Measurements from ENCODE around the gene RNASE12.

GRCh38 chr14:20610002-20610765 lies 19.0 kb upstream of the RNASE12 start:
- TF ChIP-seq EZH2 (IDR thresholded peaks at IDR 0.05; ENCODE audit: low read depth, unreplicated experiment) (no peak), CTCF (conservative IDR thresholded peaks at IDR 0.05; ENCODE audit: low read depth in 2 of 2) (no peak), NANOG (IDR thresholded peaks at IDR 0.05; ENCODE audit: borderline replicate concordance) (no peak), EZH2phosphoT487 (IDR thresholded peaks at IDR 0.05; ENCODE audit: unreplicated experiment) (no peak), REST (IDR thresholded peaks at IDR 0.05; ENCODE audit: unreplicated experiment) (no peak), POLR2AphosphoS5 (IDR thresholded peaks at IDR 0.05; ENCODE audit: low read depth) (no peak), CREB1 (CRISPR knock-in tag; IDR thresholded peaks at IDR 0.05; ENCODE audit: low read depth) (no peak), ZNF331 (CRISPR knock-in tag; IDR thresholded peaks at IDR 0.05; ENCODE audit: low read depth) (no peak)
- TF ChIP-seq, protein P1, sequence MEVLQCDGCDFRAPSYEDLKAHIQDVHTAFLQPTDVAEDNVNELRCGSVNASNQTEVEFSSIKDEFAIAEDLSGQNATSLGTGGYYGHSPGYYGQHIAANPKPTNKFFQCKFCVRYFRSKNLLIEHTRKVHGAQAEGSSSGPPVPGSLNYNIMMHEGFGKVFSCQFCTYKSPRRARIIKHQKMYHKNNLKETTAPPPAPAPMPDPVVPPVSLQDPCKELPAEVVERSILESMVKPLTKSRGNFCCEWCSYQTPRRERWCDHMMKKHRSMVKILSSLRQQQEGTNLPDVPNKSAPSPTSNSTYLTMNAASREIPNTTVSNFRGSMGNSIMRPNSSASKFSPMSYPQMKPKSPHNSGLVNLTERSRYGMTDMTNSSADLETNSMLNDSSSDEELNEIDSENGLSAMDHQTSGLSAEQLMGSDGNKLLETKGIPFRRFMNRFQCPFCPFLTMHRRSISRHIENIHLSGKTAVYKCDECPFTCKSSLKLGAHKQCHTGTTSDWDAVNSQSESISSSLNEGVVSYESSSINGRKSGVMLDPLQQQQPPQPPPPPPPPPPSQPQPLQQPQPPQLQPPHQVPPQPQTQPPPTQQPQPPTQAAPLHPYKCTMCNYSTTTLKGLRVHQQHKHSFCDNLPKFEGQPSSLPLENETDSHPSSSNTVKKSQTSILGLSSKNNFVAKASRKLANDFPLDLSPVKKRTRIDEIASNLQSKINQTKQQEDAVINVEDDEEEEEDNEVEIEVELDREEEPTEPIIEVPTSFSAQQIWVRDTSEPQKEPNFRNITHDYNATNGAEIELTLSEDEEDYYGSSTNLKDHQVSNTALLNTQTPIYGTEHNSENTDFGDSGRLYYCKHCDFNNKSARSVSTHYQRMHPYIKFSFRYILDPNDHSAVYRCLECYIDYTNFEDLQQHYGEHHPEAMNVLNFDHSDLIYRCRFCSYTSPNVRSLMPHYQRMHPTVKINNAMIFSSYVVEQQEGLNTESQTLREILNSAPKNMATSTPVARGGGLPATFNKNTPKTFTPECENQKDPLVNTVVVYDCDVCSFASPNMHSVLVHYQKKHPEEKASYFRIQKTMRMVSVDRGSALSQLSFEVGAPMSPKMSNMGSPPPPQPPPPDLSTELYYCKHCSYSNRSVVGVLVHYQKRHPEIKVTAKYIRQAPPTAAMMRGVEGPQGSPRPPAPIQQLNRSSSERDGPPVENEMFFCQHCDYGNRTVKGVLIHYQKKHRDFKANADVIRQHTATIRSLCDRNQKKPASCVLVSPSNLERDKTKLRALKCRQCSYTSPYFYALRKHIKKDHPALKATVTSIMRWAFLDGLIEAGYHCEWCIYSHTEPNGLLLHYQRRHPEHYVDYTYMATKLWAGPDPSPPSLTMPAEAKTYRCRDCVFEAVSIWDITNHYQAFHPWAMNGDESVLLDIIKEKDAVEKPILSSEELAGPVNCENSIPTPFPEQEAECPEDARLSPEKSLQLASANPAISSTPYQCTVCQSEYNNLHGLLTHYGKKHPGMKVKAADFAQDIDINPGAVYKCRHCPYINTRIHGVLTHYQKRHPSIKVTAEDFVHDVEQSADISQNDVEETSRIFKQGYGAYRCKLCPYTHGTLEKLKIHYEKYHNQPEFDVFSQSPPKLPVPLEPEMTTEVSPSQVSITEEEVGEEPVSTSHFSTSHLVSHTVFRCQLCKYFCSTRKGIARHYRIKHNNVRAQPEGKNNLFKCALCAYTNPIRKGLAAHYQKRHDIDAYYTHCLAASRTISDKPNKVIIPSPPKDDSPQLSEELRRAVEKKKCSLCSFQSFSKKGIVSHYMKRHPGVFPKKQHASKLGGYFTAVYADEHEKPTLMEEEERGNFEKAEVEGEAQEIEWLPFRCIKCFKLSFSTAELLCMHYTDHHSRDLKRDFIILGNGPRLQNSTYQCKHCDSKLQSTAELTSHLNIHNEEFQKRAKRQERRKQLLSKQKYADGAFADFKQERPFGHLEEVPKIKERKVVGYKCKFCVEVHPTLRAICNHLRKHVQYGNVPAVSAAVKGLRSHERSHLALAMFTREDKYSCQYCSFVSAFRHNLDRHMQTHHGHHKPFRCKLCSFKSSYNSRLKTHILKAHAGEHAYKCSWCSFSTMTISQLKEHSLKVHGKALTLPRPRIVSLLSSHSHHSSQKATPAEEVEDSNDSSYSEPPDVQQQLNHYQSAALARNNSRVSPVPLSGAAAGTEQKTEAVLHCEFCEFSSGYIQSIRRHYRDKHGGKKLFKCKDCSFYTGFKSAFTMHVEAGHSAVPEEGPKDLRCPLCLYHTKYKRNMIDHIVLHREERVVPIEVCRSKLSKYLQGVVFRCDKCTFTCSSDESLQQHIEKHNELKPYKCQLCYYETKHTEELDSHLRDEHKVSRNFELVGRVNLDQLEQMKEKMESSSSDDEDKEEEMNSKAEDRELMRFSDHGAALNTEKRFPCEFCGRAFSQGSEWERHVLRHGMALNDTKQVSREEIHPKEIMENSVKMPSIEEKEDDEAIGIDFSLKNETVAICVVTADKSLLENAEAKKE (CRISPR knock-in tag; IDR thresholded peaks at IDR 0.05): no peak
- TF ChIP-seq, protein P2, sequence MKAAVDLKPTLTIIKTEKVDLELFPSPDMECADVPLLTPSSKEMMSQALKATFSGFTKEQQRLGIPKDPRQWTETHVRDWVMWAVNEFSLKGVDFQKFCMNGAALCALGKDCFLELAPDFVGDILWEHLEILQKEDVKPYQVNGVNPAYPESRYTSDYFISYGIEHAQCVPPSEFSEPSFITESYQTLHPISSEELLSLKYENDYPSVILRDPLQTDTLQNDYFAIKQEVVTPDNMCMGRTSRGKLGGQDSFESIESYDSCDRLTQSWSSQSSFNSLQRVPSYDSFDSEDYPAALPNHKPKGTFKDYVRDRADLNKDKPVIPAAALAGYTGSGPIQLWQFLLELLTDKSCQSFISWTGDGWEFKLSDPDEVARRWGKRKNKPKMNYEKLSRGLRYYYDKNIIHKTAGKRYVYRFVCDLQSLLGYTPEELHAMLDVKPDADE (IDR thresholded peaks at IDR 0.05): no peak

Measured in GM23338 (cell line).